DOHH2 (cell line): ENCODE data around the gene GAS1.

ENCODE experiments used
- H3F3A ChIP-seq: fragments of 200-600 bp; sonication (generic), shearing (Covaris generic); 2 replicates; pipeline ENCODE4 v1.6.0; 2016; ENCODE audit warnings: antibody characterized with exemption, mild to moderate bottlenecking; ENCODE audit not compliant: control insufficient read depth, insufficient read depth
- H3K27ac ChIP-seq: fragments of 200-600 bp; sonication (generic); 2 replicates; pipeline ENCODE4 v1.5.1; 2014; ENCODE audit warnings: low read depth, mild to moderate bottlenecking, low read length, moderate library complexity
- H3K27me3 ChIP-seq: fragments of 200-600 bp; sonication (generic); 2 replicates; pipeline ENCODE4 v1.6.1; 2014; ENCODE audit warnings: mild to moderate bottlenecking, low read length, mixed read lengths; ENCODE audit not compliant: control insufficient read depth
- H3K36me3 ChIP-seq: fragments of 200-600 bp; sonication (generic); 2 replicates; pipeline ENCODE4 v1.6.1; 2014; ENCODE audit warnings: mild to moderate bottlenecking, low read length, moderate library complexity, mixed read lengths; ENCODE audit not compliant: control insufficient read depth
- H3K4me1 ChIP-seq: fragments of 200-600 bp; sonication (generic); 2 replicates; pipeline ENCODE4 v1.6.1; 2014; ENCODE audit warnings: mild to moderate bottlenecking, low read length, mixed read lengths; ENCODE audit not compliant: control insufficient read depth
- H3K4me2 ChIP-seq: fragments of 200-600 bp; sonication (generic); 2 replicates; pipeline ENCODE4 v1.6.0; 2014; ENCODE audit warnings: mild to moderate bottlenecking, low read length, moderate library complexity
- H3K4me3 ChIP-seq: fragments of 200-600 bp; sonication (generic); 2 replicates; pipeline ENCODE4 v1.5.1; 2014; ENCODE audit warnings: mild to moderate bottlenecking, low read length, mixed read lengths
- H3K79me2 ChIP-seq: fragments of 200-600 bp; sonication (generic); 2 replicates; pipeline ENCODE4 v1.6.1; 2014; ENCODE audit warnings: mild to moderate bottlenecking, low read length, mixed read lengths; ENCODE audit not compliant: control insufficient read depth
- H3K9me2 ChIP-seq: fragments of 200-600 bp; sonication (generic); replicated peaks from 2 replicates; pipeline ENCODE4 v1.6.1; 2014; ENCODE audit warnings: mild to moderate bottlenecking, low read length, mixed read lengths; ENCODE audit not compliant: control insufficient read depth
- H3K9me3 ChIP-seq: fragments of 200-600 bp; sonication (generic); 2 replicates; pipeline ENCODE4 v1.6.1; 2014; ENCODE audit warnings: antibody characterized with exemption, low read length, mixed read lengths; ENCODE audit not compliant: control insufficient read depth, insufficient read depth
- H4K20me1 ChIP-seq: fragments of 200-600 bp; sonication (generic); 2 replicates; pipeline ENCODE4 v1.6.0; 2014; ENCODE audit warnings: low read depth, mild to moderate bottlenecking, antibody characterized with exemption, low read length, moderate library complexity; ENCODE audit not compliant: control insufficient read depth, insufficient read depth
- EZH2phosphoT487 ChIP-seq: fragments of 200-600 bp; sonication (generic); IDR thresholded peaks from 2 replicates; pipeline ENCODE4 v1.6.1; 2017; ENCODE audit warnings: borderline replicate concordance, mild to moderate bottlenecking, antibody characterized with exemption, low read length, moderate library complexity, mixed read lengths
- TF ChIP-seq, protein P1 (sequence below): fragments of 200-600 bp; sonication (generic); IDR thresholded peaks from one replicate; pipeline ENCODE4 v1.5.1; 2014; ENCODE audit warnings: antibody characterized with exemption, mild to moderate bottlenecking, low read depth, low read length; ENCODE audit not compliant: poor library complexity, severe bottlenecking

The GAS1 gene

DNA sequence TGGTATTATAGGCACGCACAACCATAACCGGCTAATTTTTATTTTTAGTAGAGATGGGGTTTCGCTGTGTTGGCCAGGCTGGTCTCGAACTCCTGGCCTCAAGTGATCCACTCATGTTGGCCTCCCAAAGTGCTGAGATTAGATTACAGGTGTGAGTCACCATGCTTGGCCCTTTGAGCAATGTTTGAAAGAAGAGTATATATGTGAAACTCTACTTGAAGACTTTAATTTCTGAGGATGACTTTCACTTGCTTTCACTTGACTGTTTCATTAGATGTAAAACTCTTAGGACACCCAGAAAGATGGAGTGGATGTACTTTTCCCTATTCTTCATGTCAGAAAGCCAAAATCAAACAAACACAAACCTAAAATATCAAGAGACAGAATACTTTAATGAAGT lies 43.8 kb upstream of the GAS1 start:
- no peaks in the 10 kb centered on the region for H3K79me2 ChIP-seq
- H3F3A ChIP-seq, result no peaks in the 10 kb centered on the region
- no peaks in the 10 kb centered on the region for H4K20me1 ChIP-seq
- no peak for TF ChIP-seq EZH2phosphoT487
- TF ChIP-seq, protein P1, sequence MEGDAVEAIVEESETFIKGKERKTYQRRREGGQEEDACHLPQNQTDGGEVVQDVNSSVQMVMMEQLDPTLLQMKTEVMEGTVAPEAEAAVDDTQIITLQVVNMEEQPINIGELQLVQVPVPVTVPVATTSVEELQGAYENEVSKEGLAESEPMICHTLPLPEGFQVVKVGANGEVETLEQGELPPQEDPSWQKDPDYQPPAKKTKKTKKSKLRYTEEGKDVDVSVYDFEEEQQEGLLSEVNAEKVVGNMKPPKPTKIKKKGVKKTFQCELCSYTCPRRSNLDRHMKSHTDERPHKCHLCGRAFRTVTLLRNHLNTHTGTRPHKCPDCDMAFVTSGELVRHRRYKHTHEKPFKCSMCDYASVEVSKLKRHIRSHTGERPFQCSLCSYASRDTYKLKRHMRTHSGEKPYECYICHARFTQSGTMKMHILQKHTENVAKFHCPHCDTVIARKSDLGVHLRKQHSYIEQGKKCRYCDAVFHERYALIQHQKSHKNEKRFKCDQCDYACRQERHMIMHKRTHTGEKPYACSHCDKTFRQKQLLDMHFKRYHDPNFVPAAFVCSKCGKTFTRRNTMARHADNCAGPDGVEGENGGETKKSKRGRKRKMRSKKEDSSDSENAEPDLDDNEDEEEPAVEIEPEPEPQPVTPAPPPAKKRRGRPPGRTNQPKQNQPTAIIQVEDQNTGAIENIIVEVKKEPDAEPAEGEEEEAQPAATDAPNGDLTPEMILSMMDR, result no peak
- H3K9me3 ChIP-seq, result no peaks in the 10 kb centered on the region
- H3K4me1 ChIP-seq, result no peaks in the 10 kb centered on the region
- no peak overlapping the region for H3K27ac ChIP-seq
- H3K4me3 ChIP-seq, result no peak overlapping the region
- no peak overlapping the region for H3K4me2 ChIP-seq
- H3K9me2 ChIP-seq, result no peaks in the 10 kb centered on the region
- no peaks in the 10 kb centered on the region for H3K27me3 ChIP-seq
- H3K36me3 ChIP-seq, result no peaks in the 10 kb centered on the region

DNA sequence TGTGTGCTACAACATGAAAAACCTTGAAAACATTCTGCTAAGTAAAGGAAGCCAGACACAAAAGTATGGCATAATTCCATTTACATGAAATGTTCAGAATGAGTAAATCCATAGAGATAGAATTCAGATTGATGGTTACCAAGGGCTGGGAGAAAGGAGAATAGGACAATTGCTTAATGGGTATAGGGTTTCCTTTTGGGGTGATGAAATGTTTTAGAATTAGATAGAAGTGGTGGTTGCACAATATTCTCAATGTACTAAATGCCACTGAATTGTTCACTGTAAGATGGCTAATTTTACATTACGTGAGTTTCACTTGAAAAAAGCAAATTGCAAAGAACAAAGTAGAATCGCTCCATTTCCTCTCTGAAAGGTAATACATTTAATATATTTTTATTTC lies 43.0 kb upstream of the GAS1 start:
- Histone ChIP-seq H4K20me1 (no peaks in the 10 kb centered on the region), H3K36me3 (no peaks in the 10 kb centered on the region), H3K79me2 (no peaks in the 10 kb centered on the region), H3F3A (no peaks in the 10 kb centered on the region), H3K27me3 (no peaks in the 10 kb centered on the region), H3K4me3 (no peak overlapping the region), H3K9me2 (no peaks in the 10 kb centered on the region), H3K27ac (no peak overlapping the region), H3K4me1 (no peaks in the 10 kb centered on the region), H3K9me3 (no peaks in the 10 kb centered on the region), H3K4me2 (no peak overlapping the region)
- TF ChIP-seq EZH2phosphoT487, result no peak
- TF ChIP-seq, protein P1, result no peak

DNA sequence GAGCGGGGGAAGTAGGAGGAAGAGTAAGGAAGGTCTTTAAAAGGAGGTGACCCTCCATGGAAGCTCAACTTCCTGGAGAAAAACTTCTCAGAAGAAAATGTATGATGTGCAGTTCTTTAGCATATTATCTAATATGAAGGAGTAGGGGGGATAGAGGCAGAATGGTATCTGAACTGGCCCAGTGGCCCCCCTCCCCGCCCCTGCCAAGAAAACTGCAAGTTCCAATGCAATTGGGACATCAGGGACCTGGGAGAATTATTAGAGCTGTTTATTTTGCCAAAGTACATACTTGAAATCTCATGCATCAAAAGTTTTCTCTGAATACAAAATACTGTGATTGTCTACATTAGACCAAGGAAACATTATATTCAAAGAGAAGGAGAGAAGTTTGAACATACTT lies 40.6 kb upstream of the GAS1 start:
- Histone ChIP-seq H3K4me2 (no peak overlapping the region), H3K4me3 (no peak overlapping the region), H4K20me1 (no peaks in the 10 kb centered on the region), H3K27me3 (no peaks in the 10 kb centered on the region), H3K4me1 (no peaks in the 10 kb centered on the region), H3K36me3 (no peaks in the 10 kb centered on the region), H3K27ac (no peak overlapping the region), H3K9me3 (no peaks in the 10 kb centered on the region), H3K79me2 (no peaks in the 10 kb centered on the region), H3F3A (no peaks in the 10 kb centered on the region), H3K9me2 (no peaks in the 10 kb centered on the region)
- TF ChIP-seq, protein P1, result no peak
- TF ChIP-seq EZH2phosphoT487, result no peak

DNA sequence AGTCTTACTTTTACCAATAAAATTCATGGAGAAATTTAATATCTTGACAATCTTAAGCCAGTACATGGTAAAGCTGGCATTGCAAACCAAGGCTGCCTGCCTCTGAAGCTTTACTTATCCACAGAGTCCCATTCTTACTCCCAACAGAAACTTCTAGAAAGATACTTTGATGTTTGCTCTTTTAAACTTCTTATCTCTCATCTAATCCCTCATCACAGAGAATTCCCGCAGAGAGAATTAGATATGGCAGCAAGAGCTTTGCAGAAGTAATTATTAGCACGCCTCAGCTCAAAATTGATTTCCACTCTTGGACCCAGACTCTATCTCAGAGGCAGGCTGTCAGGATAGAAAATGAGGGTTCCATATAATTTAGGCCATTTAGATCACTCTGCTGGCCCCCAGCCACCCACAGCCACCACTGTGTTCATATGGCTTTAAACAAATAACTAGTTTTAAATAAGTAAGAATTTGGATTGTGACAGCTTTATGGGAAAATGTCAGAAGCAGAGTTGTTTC lies 37.9 kb upstream of the GAS1 start:
- Histone ChIP-seq H3K4me3 (no peak overlapping the region), H3K4me2 (no peak overlapping the region), H3F3A (no peaks in the 10 kb centered on the region), H3K9me2 (no peaks in the 10 kb centered on the region), H3K27me3 (no peaks in the 10 kb centered on the region), H3K36me3 (no peaks in the 10 kb centered on the region), H3K27ac (no peak overlapping the region), H3K4me1 (no peaks in the 10 kb centered on the region), H3K79me2 (no peaks in the 10 kb centered on the region), H4K20me1 (no peaks in the 10 kb centered on the region), H3K9me3 (no peaks in the 10 kb centered on the region)
- no peak for TF ChIP-seq EZH2phosphoT487
- TF ChIP-seq, protein P1, result no peak
